Ishikawa (cell line): ENCODE data around the gene ARMH3.

ENCODE experiments used
- CEBPB ChIP-seq: IDR thresholded peaks from 2 replicates; pipeline ENCODE4 v1.6.1; 2012
- CREB1 ChIP-seq: IDR thresholded peaks from 2 replicates; pipeline ENCODE4 v1.6.1; 2012; ENCODE audit warnings: low read depth
- EGR1 ChIP-seq: IDR thresholded peaks from 2 replicates; pipeline ENCODE4 v1.6.1; 2012
- EP300 ChIP-seq: IDR thresholded peaks from 2 replicates; pipeline ENCODE4 v1.6.1; 2012; ENCODE audit warnings: borderline replicate concordance
- FOXM1 ChIP-seq: IDR thresholded peaks from 2 replicates; pipeline ENCODE4 v1.6.1; 2012; ENCODE audit warnings: low read depth, borderline replicate concordance
- NFIC ChIP-seq: IDR thresholded peaks from 2 replicates; pipeline ENCODE4 v1.6.1; 2012
- RAD21 ChIP-seq: IDR thresholded peaks from 2 replicates; pipeline ENCODE4 v1.6.1; 2012; ENCODE audit warnings: low read depth
- TAF1 ChIP-seq: IDR thresholded peaks from 2 replicates; pipeline ENCODE4 v1.6.1; 2012; ENCODE audit warnings: low read depth, mild to moderate bottlenecking
- TCF12 ChIP-seq: IDR thresholded peaks from 2 replicates; pipeline ENCODE4 v1.6.1; 2012; ENCODE audit warnings: low read depth
- TEAD4 ChIP-seq: IDR thresholded peaks from 2 replicates; pipeline ENCODE4 v1.6.1; 2012
- YY1 ChIP-seq: IDR thresholded peaks from 2 replicates; pipeline ENCODE4 v1.6.1; 2012; ENCODE audit warnings: low read depth
- ZBTB7A ChIP-seq: IDR thresholded peaks from 2 replicates; pipeline ENCODE4 v1.6.1; 2012; ENCODE audit warnings: low read depth
- TF ChIP-seq, protein P1 (sequence below): IDR thresholded peaks from 2 replicates; pipeline ENCODE4 v1.6.1; 2012
- TF ChIP-seq, protein P2 (sequence below): IDR thresholded peaks from 2 replicates; pipeline ENCODE4 v1.6.1; 2012; ENCODE audit warnings: low read depth, mild to moderate bottlenecking
- TF ChIP-seq, protein P3 (sequence below): IDR thresholded peaks from 2 replicates; pipeline ENCODE4 v1.6.1; 2012

ARMH3 gene

DNA sequence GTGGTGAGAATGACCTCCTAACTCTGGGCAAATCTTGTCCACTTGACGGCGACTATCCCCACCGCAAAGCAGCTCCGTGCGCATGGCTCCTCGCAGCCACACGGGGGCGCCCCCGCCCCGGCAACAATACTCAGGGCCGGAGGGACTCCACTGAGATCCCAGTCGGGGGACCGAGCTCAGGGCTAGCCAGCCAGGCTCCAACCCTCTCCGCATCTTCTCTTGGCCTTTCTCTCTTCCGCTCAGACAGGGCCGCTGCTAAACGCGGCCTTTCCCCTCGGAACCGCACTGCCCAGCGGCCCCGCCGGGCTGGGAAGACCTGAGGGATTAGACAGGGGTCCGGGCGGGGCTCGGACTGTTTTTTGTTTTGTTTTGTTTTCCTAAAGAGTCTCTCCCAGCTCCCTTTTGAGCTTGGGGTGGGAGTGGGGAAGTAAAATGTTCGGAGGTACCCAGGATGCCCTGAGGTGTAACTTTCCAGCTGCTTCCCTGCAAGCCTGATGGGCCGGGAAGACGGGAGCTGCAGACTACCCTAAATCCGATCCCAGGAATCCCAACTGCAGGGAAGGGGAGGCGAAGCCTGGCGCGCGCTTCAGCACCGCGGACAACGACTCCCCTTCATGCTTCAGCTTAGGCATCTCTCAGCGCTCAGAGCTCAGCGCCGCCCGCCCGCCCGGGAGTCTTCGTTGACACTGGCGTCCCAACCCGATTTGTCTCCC, 215.1 kb downstream of the ARMH3 start:
- TF ChIP-seq TAF1: no peak
- no peak; the same call in 1 of the 2 replicates for TF ChIP-seq TCF12
- TF ChIP-seq EGR1: no peak
- TF ChIP-seq CREB1: no peak
- TF ChIP-seq YY1: peak; percentile 22; the same call in 1 of the 2 replicates
- TF ChIP-seq, protein P1, sequence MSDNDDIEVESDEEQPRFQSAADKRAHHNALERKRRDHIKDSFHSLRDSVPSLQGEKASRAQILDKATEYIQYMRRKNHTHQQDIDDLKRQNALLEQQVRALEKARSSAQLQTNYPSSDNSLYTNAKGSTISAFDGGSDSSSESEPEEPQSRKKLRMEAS: peak; percentile 60; the same call in 1 of the 2 replicates
- no peak; the same call in 1 of the 2 replicates for TF ChIP-seq NFIC
- peak; percentile 84 for TF ChIP-seq ZBTB7A
- TF ChIP-seq, protein P2, sequence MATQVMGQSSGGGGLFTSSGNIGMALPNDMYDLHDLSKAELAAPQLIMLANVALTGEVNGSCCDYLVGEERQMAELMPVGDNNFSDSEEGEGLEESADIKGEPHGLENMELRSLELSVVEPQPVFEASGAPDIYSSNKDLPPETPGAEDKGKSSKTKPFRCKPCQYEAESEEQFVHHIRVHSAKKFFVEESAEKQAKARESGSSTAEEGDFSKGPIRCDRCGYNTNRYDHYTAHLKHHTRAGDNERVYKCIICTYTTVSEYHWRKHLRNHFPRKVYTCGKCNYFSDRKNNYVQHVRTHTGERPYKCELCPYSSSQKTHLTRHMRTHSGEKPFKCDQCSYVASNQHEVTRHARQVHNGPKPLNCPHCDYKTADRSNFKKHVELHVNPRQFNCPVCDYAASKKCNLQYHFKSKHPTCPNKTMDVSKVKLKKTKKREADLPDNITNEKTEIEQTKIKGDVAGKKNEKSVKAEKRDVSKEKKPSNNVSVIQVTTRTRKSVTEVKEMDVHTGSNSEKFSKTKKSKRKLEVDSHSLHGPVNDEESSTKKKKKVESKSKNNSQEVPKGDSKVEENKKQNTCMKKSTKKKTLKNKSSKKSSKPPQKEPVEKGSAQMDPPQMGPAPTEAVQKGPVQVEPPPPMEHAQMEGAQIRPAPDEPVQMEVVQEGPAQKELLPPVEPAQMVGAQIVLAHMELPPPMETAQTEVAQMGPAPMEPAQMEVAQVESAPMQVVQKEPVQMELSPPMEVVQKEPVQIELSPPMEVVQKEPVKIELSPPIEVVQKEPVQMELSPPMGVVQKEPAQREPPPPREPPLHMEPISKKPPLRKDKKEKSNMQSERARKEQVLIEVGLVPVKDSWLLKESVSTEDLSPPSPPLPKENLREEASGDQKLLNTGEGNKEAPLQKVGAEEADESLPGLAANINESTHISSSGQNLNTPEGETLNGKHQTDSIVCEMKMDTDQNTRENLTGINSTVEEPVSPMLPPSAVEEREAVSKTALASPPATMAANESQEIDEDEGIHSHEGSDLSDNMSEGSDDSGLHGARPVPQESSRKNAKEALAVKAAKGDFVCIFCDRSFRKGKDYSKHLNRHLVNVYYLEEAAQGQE: peak; percentile 97
- TF ChIP-seq EP300: no peak
- no peak for TF ChIP-seq CEBPB
- peak; percentile 75 for TF ChIP-seq TEAD4
- 0 out of 2 replicates have a peak, but pooled peaks have one; percentile 12 for TF ChIP-seq FOXM1
- TF ChIP-seq, protein P3, sequence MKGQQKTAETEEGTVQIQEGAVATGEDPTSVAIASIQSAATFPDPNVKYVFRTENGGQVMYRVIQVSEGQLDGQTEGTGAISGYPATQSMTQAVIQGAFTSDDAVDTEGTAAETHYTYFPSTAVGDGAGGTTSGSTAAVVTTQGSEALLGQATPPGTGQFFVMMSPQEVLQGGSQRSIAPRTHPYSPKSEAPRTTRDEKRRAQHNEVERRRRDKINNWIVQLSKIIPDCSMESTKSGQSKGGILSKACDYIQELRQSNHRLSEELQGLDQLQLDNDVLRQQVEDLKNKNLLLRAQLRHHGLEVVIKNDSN: no peak
- TF ChIP-seq RAD21: peak; percentile 89

DNA sequence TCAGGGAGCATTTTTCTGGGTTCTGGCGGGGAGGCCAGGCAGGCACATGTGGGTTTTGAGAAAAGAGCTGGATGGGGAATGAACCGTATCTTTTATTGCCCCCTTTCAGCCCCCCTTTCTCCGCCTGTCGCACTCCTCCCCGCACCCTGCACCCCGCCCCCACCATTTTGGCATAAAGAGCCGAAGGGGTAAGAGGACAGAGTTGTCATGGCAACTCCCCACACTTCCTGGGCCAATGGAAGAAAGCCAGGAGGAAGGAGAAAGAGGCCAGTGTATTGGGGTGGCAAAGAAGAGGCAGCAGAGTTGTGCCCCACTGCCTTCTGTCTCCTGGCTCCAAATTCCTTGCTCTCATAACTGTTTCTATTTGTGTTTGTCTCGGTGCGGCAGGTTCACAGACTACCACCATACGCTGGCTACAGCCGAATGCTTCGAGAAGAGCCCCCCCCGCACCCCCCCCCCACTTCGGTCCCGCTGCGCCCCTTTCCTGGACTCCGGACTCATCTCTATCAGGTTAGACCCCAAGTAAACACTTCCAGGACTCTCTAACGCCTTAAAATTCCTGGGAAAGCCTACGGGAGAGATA, 215.8 kb downstream of the ARMH3 start:
- no peak for TF ChIP-seq CEBPB
- no peak for TF ChIP-seq FOXM1
- no peak for TF ChIP-seq CREB1
- TF ChIP-seq TAF1: peak; percentile 27; the same call in 1 of the 2 replicates
- TF ChIP-seq RAD21: no peak

DNA sequence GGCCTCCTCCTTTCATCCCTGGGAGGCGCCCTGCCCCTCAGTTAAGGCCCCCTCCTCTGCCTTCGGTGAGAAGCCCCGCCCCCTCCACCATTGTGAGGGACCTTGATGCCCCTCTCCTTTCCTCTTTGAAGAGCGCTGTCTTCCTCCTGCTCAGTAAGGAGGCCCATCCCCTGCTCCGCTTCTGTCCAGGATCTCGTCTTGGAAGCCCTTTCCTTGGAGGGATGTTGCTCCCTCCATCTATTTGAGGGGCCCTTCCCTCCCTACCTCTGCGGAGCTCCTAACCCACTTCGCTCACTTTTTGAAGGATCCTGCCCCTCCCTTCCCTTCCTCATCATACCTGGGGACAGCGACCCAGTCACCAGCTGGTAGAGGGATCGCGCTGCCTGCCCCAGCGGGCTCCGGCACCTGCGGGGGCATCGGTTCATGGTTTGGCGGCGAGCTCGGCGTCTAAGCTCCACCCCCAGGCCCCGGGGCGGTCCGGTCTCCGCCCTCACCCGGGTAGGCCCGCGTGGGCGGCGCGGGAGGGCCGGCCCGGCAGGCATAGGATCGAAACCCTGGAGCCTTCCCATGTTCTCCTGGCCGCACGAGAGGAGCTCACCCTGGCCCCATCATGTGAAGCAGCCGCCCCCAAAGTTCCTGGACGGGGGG, 216.4 kb downstream of the ARMH3 start:
- TF ChIP-seq EGR1 (peak; percentile 99), FOXM1 (no peak)

DNA sequence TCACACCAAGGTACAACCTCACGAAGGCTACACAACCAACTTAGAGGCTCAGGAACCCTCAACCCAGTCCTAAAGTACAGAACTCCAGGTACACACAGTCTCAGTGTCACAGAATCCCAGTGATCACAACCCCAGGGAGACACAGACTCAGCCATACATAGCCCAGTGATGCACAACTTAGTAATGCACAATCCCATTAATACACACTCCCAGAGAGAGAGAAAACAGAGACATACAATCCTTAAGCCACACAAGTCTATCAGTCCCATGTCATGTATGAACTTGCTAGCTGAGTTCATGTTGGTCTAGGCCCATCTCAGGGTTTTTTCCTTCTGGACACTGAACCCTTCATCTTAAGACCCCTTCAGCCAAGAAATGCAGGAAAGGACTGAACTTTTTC, 217.0 kb downstream of the ARMH3 start:
- TF ChIP-seq, protein P3: no peak
- no peak for TF ChIP-seq TEAD4
- no peak for TF ChIP-seq CEBPB
- TF ChIP-seq TAF1: no peak
- TF ChIP-seq RAD21: no peak
- TF ChIP-seq, protein P1: no peak
- no peak for TF ChIP-seq EGR1

DNA sequence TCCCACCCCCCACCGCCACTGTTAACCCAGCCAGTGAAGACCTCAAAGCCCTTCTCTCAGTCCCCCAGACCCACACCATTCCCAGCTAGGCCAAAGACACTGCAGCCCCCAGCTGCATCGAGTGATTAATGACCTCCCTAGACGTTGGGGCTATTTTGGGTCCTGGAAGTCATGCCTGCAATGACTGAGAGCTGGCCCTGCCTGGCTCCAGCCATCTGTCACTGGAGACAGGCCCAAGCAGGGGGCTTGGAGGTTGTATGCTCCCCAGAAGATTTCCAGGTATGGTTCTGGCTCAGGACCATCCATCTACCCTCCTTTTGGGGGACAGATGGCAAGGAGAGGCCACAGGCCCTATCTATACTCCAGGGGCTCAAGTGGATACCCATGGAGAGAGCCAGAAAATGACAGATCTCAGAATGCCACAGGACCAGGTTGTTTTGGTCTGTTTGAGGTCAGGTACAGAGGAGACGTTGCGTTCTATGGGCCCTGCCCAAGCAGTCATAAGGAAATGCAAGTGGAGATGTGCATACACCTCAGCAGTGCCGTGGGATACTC, 217.5 kb downstream of the ARMH3 start:
- TF ChIP-seq TCF12 (no peak), TAF1 (no peak), CEBPB (no peak), EGR1 (no peak), YY1 (no peak), TEAD4 (no peak), ZBTB7A (no peak), NFIC (no peak), RAD21 (no peak)
- TF ChIP-seq, protein P1: no peak

DNA sequence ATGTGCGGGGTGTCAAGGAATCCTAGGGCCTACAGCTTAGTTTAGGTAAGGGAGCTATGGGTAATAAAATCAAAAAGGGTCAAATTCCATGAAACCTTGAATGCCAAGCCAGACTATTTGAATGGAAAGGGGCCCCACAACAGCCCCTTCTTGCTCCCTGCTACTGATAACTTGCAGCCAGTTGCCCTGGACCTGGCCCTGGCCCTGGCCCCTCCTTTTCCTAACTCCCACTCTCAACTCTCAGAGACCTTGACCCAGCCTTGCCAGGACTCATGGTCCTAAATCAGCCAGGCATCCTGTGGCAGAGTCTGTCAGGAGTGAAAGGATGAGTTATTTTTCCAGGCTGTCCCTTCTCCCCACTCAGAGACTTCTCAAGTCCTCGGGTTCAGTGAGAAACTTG, 218.2 kb downstream of the ARMH3 start:
- no peak for TF ChIP-seq RAD21
- no peak for TF ChIP-seq TEAD4
- no peak for TF ChIP-seq ZBTB7A
- TF ChIP-seq, protein P1: no peak
- no peak for TF ChIP-seq CEBPB
- no peak for TF ChIP-seq CREB1
- no peak for TF ChIP-seq EP300
- no peak for TF ChIP-seq FOXM1
